ENCODE results near the gene RRM1.

GRCh38 chr11:4187055-4187988 is 92.7 kb downstream of the RRM1 start:
- no peak for TF ChIP-seq YY1 (IDR thresholded peaks at IDR 0.05; ENCODE audit: insufficient read depth, insufficient read length)
- no peak for TF ChIP-seq ZNF274 (IDR thresholded peaks at IDR 0.05; ENCODE audit: low read depth, low read length)

Data from NT2/D1 (cell line).